Jurkat, Clone E6-1 (cell line): Measurements from ENCODE around the gene AMER2. TPM values are rescaled to one million over a fixed set of nuclear protein-coding genes. Genes with fewer than 3 reads are reported as not detected.

Source experiments
- DNase-seq: peaks from one replicate; pipeline ENCODE4 v3.0.0-alpha.2; 2011; ENCODE audit warnings: low read depth, low spot score
- H3K4me3 ChIP-seq: 2 replicates; pipeline ENCODE4 v1.5.1; 2011; ENCODE audit warnings: mild to moderate bottlenecking, low read length, control low read depth, moderate library complexity
- polyA plus RNA-seq: library from polyadenylated mRNA; unstranded; fragments of >200 nt; gene quantifications from one replicate; pipeline ENCODE4 v1.2.1, GENCODE V29; 2012; ENCODE audit warnings: missing spikeins; ENCODE audit not compliant: insufficient read length, insufficient read depth

The AMER2 gene, protein sequence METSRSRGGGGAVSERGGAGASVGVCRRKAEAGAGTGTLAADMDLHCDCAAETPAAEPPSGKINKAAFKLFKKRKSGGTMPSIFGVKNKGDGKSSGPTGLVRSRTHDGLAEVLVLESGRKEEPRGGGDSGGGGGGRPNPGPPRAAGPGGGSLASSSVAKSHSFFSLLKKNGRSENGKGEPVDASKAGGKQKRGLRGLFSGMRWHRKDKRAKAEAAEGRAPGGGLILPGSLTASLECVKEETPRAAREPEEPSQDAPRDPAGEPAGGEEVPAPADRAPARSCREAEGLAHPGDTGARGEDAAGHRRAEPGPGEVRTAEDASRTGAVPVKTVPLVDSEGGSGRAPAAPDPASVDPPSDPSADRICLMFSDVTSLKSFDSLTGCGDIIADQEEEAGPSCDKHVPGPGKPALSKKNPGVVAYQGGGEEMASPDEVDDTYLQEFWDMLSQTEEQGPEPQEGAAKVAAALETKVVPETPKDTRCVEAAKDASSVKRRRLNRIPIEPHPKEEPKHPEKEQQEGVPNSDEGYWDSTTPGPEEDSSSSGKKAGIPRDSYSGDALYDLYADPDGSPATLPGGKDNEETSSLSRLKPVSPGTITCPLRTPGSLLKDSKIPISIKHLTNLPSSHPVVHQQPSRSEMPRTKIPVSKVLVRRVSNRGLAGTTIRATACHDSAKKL
- not detected for polyA plus RNA-seq

DNA sequence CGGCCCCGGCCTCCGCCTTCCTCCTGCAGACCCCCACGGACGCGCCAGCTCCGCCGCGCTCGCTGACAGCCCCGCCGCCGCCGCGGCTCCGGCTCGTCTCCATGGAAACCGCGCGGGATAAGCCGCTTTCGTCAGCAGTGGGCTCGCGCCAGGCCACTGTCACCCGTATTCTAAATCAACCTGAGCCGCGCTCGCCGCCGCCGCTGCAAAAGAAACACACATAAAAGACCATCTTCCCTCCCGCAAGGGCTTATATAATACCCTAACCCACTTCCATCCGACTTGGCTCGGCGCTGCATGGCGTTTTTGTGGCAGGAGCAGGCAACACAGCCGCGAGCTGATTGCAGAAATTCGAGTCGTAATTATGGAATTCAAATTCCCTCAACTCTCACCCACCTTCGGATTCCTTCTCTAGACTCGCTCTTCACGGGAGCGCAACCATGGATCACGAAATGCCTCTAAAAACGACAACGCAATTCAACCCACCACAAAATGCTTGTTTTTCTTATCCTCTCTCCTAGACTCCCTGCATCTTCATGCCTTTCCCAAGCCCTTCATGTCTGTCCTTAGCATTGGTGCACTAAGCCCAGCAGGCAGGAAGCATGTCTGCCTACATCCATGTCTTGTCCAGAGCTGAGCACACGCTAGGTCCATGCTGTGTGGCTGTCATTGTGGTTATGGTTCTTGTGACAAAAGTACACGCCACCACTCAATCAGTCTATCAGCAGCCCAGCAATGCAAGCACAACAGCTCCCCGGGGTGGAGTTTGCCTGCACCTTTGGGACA, at the start of gene AMER2:
TSS of gene AMER2 (minus strand) at position 772 of the 786 bp plus-strand sequence. CDS start at position 103, 669 bp downstream.
- H3K4me3 ChIP-seq, result no peak within 1 kb of the TSS

DNA sequence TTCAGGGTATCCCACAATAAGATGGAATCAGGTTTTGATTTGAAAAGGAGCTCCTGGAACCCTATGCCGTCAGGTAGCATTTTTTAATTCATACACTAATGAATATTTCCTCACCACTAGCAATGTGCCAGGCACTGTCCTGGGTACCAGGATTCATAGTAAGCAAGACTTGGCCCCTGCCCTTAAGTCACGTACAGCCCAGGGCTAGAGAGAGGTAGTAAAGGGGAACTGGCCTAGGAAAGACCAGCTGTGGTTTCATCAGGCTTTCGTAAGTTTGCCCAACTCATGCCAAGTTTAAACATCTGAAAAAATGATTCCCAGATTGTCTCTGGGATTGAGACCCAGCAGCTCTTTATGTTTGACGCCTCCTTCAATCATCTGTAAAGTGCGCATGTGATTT, 45.9 kb upstream of the AMER2 start:
- DNase-seq, result no peak
- H3K4me3 ChIP-seq, result no peak overlapping the region

More for the DNA sequence above, at the start of gene AMER2:
- DNase-seq, result peak; percentile 30

DNA sequence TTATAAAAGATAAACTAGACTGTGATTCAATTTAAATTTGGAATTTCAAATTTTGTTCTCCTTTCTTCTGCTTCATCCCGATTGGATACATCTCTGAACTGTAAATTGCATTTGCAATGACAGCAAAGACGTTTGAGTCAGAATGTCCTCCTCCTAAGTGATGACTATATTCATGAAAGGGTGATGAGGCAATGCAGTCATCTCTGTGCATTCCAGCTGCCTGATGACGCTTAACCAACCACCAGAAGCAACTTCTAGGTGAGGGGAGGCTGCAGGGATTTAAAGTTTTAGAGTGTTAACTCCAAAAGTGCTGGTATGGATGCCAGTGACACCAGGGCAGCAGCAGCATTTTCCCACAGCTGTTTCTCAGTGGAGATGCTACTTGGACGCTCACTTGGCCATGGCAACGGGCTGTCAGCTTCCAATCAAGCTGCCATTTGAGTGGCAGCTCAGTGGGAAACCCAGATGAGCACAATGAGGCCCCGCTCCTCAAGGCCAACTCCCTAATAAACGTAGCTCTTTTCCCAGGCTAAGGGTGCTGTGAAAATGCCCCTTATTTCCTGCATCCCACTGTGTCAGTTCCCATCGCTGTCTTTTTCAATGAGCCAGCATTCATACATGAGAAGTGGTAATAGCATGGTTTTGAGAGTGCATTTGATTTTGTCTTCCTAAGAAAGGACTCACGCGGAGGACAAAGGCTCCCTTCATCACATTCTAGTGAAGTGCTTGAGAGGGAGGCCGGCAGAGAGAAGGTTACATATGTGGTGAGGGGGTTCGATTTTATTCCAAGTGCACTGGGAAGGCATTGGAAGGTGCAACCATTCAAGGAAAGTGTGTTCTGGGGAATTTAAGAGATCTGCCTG, 45.2 kb upstream of the AMER2 start:
- H3K4me3 ChIP-seq, result no peak overlapping the region
- no peak for DNase-seq

DNA sequence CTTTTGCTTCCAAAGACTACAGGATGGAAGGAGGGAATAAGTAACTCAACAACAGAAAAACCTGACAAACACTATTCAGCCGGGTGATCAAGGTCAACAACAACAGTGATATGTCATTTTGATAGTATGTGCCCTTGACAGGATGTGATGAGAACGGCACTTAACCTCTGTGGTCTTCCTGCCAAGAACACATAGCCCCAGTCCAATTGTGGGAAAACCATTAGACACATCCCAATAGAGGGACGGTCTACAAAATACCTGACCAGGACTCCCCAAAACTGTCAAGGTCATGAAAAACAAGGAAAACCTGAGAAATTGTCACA, 43.1 kb upstream of the AMER2 start:
- no peak overlapping the region for H3K4me3 ChIP-seq
- DNase-seq, result no peak

DNA sequence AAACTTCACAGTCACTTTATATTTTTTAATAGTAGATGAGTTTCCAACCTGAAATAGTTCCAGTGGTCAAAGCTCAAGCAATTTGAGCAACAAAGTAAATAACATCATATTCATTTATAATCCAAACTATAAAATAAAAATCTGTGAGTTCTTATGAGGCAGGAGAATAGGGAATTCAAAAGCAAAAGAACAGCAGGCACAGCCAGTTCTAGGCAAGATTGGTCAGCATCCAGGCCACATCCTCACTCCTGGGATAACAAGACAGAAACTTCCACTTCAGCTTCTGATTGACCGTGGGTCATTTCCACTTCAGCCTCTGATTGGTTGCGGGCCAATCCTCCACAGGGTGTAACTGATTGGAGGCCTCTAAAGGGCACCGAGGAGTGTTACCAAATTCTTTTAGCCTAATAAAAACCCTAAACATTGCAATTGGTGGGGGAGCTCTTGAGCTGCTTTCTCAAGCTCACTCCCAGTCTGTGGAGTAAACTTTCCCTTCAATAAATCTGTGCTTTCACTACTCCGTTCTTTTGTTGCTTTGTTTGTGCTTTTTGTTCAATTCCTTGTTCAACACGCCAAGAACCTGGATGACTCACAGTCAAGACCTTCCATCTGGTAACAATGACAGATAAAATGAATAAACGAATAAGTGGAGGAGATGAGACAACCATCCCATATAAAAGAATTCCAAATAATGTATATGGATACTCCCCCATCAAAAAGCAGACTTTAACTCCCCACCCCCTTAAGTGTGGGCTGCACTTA, 42.6 kb upstream of the AMER2 start:
- H3K4me3 ChIP-seq, result no peak overlapping the region
- no peak for DNase-seq

DNA sequence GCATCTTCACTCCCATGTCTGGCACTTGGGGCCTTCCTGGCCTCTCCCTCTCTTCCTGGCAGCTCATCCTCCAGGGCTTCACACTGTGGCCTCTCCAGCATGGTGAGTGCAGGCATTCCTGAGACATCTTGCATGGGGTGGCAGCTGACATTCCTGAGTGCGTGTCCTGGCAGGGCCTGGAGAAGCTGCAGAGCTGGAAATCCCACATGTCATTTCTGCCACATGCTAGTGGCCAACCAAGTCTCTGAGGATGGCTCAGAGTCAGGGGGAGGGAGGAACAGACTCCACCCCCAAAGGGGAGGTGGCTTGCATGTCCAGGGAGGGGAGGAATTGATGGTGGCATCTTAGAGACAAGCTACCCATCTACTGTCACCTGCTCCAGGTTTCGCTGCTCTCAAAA, 41.6 kb upstream of the AMER2 start:
- no peak for DNase-seq
- H3K4me3 ChIP-seq, result no peak overlapping the region

DNA sequence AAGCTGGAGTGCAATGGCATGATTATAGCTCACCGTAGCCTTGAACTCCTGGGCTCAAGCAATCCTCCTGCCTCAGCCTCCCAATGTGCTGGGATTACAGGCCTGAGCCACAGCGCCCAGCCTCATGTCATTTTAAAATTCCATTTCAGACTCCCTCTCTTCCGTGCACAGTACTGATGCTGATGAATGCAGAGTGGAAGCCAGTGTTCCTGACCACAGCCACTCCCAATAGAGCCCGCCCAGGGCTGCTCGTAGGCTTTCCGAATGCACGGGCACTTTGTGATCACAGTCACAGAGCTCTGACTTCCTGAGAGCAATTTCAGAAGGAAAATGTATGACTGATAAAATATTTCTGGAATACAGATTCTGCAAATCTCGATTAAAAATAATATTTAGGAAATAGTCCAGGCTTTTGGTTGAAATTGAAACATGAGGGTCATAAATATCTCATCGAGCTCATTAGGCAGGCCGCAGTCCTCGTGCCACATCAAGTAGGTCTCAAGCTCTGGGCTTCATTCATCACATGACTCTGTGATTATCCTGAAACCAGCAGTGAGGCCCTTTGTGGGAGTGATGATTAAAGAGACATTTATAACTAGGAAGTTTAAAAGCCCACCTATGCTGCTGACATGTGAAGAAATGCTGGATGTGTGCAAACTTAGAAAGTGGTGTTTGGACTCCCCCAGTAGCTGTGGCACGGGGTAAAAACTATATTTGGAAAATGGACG, 38.9 kb upstream of the AMER2 start:
- no peak overlapping the region for H3K4me3 ChIP-seq
- no peak for DNase-seq

DNA sequence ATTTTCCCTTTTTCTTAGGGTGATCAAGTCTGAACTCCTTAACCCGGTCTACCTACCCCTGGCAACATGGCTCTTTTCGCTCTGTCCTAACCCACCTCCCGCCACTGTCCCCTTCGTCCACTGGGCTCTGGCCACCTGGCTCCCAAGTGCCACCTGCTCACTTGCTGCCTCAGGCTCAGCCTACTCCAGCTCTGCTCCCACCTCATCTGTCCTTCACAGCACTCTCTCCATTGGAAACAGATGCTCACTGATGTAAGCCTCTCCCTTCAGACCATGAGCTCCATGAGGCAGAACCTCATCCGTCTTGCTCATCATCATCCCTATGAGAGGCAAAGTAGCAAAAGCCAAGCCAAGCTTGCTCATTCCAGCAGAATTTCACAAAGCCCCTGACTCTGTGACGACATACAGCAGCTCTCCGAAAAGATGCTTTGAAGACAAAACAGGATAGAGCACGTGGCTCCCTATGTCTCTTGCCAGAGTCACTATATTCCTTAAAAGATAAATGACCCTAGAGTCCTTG, 35.3 kb upstream of the AMER2 start:
- no peak overlapping the region for H3K4me3 ChIP-seq
- no peak for DNase-seq

DNA sequence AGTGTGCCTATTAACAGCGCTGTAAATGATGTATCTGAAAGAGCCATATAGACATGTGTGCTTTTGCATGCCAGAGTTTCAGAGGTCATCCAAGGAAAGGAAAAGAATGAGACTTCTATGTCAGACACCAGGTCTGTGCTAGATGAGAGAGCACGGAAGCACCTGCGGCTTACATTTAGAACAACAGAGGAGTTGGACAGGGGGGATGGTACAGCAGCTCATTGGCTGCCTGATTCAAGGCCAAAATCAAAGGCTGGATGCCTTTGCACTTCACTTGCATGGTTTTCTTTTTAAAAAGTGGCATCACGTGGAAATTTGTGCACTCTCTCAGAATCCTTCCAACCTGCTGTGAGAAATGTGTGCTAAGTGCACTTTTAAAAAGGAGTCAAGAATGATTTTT, 32.8 kb upstream of the AMER2 start:
- H3K4me3 ChIP-seq, result no peak overlapping the region
- DNase-seq, result peak; percentile 55

DNA sequence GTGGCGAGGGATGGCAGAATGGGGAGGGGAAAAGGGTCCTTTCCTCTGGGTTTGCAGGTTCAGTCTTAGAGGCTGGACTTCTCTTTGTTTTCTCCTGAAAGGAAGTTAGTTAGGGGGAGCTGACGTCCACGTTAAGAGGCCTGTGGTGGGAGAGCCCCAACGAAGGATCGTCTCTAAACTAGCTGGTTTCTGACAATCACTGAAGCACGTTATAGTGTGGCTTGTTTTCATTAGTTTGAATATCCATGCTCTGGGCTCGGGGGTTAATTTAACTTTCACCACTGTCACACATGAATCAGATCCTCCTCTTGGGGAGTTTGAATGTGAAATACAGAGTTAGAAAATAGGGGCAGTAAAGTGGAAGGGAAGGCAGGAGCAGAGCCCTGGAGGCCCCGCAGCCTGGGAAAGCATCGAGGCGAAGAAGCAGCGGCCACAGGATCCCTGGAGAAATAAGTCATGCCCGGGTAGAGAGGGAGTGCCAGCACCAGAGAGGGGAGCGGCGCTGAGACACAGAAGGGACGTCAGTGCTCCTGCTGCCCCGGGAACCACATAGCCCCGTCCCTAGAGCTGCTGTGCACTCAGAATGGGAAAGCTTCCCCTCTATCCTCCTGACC, 31.1 kb upstream of the AMER2 start:
- H3K4me3 ChIP-seq, result no peak overlapping the region
- no peak for DNase-seq

DNA sequence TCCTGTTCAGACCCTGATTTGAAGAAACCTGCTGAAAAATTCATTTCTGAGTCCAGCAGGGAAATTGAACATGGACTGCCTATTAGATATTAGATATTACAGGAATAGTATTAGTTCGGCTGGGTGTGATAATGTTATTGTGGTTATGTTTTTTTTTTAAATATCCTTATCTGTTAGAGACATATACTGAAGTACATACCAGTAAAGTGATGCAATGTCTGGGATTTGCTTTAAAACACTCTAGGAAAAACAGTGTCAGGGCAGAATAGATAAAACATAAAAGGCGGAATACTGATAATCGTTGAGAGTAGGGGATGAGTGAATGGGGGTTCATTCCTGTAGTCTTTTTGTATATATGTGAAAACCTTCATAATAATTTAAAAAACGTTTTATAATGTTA, 28.7 kb upstream of the AMER2 start:
- no peak for DNase-seq
- no peak overlapping the region for H3K4me3 ChIP-seq

DNA sequence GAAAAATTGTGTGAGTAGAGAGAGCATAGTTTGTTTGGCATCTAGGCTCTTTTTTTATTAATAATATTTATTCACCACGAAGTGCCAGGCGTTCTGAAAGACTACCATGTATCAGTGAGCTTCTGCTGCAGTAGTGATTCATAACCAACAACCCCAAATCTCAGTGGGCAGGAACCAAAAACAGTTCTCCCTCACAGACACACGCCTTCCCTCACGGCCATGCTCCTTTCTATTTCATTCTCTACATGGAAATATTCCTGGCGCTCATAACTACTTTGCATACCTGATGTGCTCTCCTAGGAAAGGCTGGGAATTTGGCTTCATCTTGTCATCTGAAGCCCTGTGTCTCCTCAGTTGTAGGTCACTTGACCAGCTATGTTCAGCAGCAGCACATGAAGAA, 26.6 kb upstream of the AMER2 start:
- no peak overlapping the region for H3K4me3 ChIP-seq
- no peak for DNase-seq

DNA sequence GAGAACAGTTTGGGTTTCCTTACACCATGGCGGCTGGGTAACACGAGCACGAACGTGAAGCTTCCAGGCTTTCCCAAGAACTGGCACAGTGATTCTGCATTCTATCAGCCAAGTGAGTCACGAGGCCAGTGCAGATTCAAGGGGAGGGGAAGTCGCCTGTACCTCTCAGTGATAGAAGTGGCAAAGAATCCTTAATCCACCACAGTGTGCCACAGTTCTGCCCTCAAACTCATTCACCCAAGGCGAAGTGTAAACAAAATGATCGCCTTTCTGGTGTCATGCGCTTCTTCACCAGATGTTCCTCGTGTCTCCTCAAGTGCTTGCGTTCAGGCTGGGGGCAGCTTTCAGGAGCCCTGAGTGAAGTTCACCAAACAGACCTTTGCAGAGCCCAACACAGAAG, 24.9 kb upstream of the AMER2 start:
- no peak for DNase-seq

DNA sequence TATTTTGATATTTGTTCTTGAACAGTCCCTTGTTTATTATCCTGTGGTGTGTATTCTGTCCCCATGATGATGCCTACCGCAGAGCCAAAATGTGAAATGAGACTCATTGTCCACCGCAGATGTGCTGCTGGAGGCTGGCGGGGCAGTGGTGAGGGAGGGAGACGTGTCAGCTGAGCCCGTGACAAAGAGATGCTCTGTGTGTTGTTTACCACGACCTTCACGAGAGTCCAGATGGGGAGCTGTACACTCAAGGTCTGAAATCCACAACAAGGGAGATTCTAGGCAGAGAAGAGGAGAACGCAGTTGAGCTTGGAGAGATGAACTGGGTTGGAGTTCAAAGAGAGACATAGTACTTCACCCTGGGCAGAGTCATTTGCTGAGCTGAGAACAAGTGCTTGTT, 20.8 kb upstream of the AMER2 start:
- DNase-seq, result no peak

More for the DNA sequence above, 24.9 kb upstream of the AMER2 start:
- no peak overlapping the region for H3K4me3 ChIP-seq

DNA sequence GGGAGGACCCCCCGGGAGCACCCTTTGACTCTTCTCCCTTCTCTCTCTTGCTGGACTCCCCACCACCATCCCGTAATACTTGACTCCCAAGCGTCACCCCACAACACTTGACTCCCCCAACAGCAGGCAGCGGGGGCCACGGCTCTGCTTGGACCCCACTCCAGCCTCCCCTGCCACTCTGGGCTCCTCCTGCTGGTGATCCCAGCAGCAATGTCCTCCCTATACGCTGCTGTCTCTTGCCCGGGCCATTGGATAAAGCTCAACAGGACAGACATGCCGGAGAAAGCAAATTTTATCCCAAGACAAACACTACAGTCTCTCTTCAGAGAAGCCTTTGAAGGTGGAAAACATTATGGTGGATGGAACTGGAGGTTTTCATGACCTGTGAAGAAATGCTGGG, 20.4 kb upstream of the AMER2 start:
- no peak overlapping the region for H3K4me3 ChIP-seq
- no peak for DNase-seq

More for the DNA sequence above, 20.8 kb upstream of the AMER2 start:
- H3K4me3 ChIP-seq, result no peak overlapping the region

DNA sequence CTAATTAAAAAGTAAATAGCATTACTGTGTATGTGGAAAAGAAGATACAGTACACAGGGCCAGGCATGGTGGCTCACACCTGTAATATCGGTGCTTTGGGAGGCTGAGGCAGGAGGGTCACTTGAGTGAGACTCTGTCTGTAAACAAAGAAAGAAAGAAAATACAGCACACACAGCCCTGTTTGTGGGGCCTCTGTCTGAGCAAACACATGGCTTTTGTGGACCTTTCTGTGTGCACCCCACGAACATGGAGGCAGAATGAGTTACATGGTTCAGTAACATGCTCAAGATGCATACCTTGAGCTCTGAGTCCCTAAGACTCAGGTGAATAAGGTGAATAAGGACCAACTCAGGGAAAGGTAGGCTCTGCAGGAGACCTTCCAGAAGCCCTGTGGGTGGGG, 20.0 kb upstream of the AMER2 start:
- H3K4me3 ChIP-seq, result no peak overlapping the region
- DNase-seq, result no peak

DNA sequence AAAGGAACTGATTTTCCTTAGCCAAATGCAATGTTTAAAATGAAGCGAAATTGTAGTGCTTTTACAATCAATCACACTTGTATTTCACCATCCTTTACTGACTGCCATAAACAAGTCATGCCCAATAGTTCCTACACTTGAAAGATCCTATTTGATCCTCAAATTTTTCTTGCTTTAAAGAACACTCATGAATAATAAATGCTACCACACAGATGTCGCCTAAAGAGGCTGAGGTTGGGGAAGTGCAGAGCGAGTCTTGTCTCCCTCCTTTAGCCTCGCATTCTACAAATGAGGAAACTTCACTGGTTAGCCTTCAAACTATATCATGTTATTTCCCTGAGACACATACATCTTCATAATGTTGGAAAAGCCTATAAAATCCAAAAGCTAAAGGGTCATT, 18.7 kb upstream of the AMER2 start:
- no peak overlapping the region for H3K4me3 ChIP-seq
- DNase-seq, result no peak
